Skin of body (tissue), 2 donors: ENCODE results near the gene CAPZB. TPM values are rescaled to one million over a fixed set of nuclear protein-coding genes. Genes with fewer than 3 reads are reported as not detected.

Source experiments
- DNase-seq: peaks from one replicate; lab custom pipeline; 2025; lab: John Stamatoyannopoulos, UW
- total RNA-seq: library from RNA; depleted of rRNA; stranded (reverse); fragments of >200 nt; gene quantifications from one replicate; pipeline ENCODE4 v1.2.3, GENCODE V29; 2014

The CAPZB gene
- total RNA-seq, 1 donor from 2014 or later = 61.6 TPM

DNA sequence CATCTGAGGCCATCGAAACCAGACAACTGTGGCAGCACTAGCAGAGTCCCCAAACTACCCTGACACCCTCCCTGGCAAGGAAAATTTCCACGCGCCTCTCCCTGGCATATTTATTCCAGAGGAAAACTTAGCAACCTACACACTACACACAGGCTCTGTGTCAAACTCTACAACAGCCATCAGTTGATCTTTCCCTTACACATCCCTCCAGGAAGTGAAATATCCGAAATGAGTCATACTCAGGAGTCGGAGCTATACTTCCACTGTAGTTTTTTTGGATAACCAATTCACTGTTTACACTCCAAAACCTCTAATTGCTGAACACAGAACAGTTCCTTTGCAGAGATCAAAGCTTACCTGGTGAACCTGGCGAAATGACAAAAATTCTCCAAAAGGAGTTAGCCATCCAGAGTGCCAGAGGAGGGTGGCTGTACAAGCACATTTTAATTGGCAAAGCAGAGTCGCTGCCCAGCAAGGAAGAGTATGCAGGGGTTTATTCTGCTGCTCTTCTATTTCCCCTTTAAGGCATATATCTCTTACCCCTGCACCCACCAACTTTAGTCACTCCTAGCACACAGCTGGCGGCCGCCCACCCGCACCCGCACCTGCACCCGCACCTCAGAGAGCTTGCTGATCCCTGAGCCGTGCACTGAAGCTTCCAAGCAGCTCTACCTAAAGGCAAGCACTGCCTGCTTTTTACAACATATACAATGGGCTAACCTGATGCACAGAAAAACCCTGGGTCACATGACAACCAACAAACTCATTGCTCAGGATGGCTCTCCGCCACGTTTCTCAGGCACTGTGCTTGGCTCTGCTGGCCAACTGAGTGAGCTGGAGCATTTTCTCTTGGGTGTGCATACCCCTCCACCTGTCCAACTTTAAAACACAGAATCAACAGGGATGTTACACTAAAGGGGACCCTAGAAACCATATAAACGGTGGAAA, 54.9 kb downstream of the CAPZB start:
- peak; percentile 53 for DNase-seq

DNA sequence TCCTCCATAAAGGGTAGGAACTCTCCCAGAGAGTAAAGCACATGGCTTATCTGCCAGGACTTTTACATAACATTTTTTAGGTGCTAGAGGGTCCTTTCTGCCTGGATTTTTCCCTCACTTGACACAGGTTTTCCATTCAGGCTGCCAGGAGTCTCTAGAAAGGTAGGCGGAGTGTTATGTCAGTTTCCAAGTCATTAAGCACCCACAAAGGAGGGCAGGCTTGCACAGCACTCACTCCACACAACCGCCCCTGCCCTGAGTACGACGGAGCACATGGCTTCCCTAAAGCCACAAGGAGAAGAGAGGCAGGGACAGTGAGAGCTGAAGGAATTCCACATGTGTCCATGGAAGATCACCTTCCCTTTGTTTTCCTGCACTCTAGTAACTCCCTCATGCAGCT, 55.7 kb downstream of the CAPZB start:
- DNase-seq = no peak

DNA sequence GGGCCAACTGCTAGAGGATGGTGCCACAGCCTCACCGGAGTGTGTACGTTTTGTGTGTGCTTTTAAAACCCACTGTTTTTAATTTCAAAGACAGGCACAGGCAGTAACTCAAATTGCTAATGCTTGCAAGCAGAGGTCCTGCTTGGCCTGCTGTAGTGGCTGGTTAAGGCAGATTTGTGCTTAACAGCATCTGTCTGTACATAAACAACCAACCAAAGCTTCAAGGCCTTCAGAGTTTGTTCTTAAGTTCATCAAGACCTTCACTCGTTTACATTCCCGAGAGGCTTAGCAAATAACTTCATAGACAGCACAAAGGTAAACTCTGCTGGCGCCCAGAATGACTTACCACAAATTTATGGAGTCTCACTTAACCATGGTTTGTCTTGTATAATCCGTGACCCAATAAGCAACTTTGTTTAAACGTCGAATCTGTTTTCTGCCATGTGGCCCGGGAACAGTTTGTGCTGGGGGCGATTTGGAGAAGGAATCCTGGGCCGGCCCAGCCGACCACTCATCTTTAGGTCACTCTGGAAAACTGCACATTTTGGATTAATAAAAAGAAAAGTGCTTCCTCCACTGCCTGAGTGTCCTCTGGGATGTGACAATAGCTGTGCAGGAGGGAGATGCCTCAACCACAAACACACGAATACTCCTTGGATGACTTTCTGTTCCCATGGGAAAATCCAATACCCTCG, 58.1 kb downstream of the CAPZB start:
- no peak for DNase-seq

DNA sequence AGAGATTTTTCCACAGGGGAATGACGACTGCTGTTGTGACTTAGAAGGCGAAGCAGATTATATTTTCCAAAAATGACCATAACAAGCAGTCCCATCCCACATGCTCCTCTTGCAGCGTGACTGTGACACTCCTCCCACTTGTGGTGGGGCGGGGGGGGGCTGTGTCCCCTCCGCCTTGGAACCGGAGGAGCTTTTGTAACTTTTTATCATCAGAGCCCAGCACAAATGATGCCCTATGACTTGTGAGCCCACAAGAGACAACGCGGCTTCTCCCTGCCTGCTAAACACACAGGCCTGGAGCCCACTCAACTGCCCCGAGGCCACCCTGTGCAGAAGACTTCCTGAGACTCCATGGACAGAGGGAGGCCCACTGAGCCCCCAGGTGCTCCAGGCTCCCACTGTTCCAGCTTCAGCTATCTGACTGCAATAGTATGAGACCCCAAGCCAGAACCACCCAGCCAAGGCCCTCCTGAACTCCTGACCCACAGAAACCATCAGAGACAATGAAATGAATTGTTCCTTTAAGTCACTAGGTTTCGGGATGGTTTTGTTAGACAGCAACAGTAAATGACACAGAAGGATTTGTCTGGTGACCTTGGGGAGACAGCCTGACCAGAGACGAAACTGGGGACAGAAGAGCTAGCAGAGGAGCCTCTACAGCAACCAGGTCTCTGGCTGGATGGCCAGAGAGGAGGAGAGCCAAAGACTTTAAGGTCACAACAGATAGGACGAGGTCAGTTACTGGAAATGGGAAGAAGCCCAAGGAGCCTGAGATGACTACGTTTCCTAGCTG, 58.8 kb downstream of the CAPZB start:
- DNase-seq = no peak

DNA sequence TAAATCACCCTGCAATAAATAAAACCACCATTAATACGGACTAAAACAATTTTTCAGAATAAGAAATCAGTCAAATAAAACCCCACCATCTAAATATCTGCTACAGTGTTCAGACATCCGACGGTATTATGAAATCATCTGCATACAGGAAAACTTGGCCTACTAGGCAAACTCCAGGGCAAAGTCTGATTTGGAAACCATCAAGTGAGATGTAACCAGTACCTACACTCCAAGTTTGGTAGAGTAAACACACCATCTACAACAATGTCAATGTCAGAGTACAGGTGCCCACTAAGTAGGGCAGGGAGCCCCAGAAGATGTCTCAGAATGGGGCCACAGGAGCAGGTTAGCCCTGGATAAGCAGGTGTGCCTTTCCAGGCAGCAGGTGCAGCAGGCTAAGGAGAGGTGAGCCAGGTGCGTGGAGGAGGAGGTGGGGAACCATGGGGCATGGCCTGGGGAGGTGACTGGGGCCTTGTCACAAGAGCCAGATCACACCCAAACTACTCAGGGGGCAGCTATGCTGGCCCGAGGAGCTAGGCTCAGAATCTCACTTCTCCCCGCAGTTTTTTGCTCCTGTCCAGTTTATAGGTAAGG, 59.6 kb downstream of the CAPZB start:
- DNase-seq = no peak

DNA sequence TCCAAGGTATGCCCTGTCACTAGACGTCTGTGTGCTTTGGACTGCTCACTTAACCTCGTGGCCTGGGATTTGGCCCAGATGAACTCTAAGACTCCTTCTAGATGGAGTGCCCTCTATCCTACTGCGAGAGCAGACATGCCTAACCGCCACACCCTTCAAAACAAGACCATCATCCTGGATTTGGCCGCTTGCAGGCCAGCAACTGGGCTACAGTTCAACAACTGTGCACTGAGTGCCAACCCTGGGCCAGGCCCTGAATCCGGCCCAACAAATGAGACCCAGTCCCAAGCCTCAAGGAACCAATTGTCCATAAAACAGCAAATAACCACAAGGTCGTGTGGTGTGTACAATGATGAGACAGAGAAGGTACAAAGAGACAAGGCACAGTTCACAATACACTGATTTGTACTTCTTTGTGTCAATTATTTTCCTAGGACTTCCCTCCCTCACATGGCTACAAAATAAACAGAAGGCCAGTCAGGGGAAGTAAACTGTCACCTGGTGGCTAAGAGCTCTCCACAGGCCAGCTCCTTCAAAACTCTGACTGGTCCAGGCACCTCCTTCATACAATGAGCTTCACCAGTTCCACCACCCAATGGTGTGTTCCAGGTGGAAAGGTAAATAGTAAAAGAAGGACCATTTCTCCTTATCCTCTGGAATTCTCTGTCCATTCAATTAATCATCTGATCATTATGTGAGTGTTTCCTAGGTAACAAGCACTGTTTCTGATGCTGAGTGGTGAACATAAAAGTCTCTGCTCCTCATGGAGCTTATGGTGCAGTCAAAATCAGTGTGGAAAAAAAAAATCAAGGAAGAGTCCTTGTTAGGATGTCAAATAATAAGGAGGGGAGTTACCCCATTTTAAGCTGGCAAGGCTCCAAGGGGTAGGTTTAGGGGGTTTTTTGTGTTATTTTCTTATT, 60.4 kb downstream of the CAPZB start:
- DNase-seq = no peak

DNA sequence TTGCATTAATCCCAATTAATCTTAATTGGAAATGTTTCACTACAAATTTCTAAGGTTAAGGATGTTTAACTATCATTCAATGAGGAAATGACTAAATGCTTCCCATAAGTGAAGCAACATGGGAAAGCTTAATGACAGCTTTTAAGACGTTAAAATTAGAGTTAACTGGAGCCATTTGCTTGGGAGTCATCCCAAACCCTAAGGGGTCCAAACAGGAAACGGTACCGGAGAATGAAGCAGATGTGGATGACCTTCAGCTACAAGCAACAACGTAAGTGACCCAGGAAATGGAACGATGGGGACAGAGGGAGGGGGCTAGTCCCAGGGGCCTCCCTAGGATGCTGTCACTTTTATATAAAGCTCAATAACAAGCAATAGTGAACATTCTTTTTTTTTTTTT, 62.2 kb downstream of the CAPZB start:
- DNase-seq = peak; percentile 42

DNA sequence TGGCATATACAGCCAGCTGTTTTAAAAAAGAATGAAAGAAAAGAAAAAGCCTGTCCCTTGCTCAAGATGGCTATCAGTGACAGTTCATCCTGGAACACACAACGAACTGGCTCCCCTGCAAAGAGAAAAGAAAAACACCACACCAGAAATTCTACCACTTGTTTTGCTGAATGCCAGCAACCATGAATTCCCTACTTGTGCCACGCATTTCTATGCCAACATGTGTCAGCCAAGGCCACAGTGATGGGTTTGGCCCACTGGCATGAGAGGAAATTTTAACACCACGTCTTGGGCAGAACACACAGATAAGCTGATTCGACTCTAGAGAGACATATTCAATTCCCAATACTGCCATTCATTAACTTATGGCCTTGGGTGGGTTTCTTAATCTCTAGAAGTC, 64.0 kb downstream of the CAPZB start:
- DNase-seq = no peak

DNA sequence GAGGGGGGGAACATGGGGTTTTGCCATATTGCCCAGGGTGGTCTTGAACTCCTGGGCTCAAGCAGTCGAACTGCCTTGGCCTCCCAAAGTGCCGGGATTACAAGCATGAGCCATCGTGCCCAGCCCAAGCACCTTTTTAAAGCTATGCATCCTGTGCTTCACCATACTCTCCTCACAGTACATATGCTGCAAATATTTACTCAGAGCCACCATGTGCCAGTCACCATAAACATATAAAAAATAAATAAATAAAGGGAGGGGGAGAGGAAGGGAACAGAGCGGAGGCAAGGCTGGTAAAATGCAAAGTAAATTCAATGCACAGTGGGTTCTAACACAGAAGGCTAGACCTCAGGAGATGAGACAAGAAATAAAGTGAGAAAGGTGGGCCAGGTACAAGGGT, 64.7 kb downstream of the CAPZB start:
- DNase-seq = no peak

DNA sequence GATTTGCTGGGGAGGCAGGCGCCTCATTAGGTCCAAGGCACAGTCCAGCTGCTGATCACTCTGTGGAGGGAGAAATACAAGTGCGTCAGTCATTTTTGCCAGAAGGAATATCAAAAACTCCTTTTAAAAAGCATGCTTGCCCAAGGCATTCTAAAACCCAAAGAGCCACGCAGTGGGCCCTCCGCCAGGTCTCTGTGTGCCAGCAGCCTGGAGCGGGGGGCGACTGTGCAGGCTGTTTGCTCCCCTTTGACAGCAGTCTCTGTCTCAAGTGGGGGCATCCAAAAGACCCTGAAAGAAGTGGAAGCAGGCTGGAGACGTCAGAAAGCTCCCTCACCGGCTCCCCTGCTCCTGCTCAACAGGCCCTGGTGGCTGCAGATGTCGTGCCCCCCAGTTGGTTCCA, 65.6 kb downstream of the CAPZB start:
- DNase-seq = no peak

DNA sequence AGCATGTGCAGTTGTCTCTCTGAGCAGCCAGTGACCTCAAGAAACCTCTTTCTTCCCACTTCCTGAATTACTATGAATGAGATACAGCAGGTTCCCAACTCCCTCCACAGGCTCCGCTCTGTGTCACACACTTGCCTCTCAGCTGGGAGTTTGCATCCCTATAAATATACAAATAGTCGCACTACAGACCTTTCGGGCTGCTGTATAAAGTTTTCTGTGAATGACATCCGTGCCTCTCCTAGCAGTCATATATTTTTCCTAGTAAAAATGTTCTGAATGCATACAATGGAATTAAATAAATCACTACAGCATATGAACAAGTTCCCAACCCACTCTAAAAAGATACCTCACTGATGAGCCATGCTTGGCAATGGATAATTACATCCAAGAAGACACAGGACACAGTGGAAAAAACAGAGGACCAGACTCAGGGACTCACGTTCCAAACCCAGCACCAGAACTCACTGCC, 66.8 kb downstream of the CAPZB start:
- DNase-seq = no peak

DNA sequence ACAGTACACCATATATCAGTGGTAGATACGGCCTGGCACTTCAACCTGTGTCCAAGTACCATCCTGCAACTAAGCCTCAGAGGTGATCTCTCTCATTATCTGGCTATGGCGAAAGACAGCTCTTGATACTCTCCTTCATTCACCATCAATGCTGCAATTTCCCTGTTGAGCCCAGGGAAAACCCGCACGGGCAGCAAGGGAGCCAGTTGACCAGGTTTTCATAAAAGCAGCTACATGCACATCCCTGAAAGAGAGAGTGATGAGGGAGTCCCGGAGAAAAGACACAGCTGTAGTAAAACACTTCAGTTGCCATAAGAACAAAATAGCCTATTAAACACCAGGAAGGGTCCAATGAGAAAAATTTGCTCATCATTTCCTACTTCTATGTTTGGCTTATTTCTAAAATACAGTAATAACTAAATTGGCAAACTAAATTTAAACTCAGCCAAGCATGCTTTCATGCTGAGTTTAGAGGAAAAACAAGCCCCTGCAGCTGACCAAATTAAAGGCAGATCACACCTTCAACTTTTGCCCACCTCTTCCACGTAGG, 68.3 kb downstream of the CAPZB start:
- DNase-seq = peak; percentile 60

DNA sequence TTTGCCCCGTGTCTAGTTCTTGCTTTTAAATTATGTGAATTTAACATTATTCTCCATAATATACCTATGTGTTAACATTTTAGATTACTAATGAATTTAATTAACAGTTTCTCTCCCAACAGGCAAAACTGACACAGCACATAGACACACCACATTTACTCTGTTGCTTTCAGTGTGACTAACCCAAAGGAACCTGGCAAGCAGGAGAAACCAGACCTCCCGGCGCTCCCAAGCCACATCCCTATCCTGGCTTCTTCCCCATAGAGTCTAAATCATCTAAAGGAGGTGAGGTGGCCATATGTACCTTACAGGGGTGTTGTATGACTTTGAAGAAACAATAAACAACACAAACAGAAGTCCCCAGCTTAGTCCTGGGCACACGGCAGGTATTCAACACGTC, 69.2 kb downstream of the CAPZB start:
- DNase-seq = no peak

DNA sequence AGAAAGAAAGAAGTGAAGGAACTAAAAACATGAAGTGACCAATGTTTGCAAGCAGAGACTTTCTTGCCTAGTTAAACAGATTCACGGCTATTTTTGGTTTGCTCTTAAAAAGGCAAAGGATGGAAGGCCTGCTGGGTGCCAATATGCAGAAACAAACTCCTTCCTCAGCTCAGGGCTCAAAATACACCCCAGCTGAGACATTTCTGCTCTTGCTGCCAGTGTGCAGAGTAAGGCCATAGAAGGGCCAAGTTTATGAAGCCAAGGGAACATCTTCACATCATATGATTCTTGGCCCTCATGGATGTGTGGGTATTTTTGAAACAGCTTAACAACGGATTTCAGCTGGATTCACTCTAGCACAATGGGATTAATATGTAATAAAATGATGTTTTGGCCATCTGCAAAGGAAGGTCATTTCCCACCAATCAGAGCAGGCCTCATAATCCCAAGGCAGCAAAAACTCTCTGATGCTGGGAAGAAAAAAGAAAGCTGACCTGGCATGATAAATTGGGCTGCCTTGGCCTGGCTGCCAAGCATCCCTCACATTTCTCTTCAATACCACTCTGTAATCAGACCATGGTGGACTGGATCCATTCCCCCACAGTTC, 70.7 kb downstream of the CAPZB start:
- DNase-seq = peak; percentile 71

DNA sequence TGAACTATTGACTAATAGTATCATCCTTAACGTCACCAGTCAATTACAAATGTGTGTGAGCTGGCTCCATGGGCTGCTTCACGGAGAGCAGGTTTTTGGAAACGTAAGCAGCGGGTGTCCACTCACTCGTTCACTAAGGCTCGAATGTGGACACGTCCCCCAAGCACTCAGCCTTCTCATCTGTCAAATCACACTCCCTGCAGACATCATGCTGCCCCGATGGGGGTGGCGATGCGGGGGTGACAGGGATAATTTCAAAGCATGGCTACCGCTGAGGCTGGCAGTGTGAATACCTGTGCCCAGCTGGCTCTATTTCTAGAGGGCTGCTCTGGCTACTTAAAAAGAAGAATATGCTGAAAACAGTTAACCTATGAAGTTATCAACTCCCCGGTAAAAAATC, 71.3 kb downstream of the CAPZB start:
- DNase-seq = no peak

DNA sequence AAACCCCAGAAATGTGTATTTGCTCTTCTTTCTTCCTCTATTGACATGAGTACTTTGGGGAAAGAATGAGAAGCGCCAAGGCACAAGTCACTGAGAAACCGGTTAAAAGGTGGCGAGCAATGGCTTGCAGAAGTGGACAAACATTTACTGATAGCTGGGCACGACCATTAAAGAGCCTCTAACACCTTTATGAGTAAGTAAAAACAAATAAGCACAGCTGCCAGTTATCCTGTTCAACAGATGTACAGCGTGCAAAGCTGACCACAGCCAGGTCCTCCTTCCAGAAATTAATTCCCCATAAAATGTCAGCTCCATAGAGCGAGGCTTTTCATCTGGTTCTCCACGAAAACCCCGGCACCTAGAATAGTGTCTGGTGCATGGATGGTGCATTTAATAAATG, 72.7 kb downstream of the CAPZB start:
- no peak for DNase-seq

DNA sequence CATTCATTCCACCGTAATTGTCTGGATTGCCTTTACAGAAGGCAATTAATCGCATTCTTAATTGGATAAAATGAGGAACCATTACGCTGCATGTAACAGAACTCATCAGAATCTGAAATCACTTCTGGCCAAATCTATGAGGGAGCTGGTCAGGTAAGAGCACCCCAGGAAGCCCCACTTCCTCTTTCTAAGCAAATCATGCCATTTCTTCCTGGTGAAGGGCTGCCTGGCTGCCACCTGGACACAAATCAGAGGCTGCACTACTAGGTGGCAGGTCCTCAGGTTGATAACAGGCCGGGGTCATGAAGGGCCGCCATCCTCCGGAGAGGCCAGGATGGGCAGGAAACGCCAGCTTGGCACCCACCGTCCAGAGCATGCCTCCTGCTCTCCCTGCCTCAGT, 73.7 kb downstream of the CAPZB start:
- no peak for DNase-seq

DNA sequence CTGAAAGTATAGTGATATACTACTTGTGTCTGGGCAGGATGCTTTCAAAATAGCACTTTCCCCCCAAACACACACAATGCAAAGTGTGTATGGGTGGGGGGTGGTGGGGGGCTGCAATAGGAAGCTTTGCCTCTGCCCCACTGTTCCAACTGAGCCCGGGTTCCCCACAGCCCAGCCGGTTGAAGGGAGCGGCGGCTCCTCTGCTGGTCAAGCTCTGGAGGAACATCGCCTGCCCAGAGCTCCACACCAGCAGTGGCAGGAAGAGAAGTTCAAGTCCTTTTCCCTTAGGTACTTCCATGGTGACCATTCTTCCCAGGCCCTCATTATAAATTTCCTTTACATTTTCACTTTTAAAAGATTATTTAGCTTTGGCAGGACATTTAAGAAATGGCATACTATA, 74.9 kb downstream of the CAPZB start:
- DNase-seq = no peak

DNA sequence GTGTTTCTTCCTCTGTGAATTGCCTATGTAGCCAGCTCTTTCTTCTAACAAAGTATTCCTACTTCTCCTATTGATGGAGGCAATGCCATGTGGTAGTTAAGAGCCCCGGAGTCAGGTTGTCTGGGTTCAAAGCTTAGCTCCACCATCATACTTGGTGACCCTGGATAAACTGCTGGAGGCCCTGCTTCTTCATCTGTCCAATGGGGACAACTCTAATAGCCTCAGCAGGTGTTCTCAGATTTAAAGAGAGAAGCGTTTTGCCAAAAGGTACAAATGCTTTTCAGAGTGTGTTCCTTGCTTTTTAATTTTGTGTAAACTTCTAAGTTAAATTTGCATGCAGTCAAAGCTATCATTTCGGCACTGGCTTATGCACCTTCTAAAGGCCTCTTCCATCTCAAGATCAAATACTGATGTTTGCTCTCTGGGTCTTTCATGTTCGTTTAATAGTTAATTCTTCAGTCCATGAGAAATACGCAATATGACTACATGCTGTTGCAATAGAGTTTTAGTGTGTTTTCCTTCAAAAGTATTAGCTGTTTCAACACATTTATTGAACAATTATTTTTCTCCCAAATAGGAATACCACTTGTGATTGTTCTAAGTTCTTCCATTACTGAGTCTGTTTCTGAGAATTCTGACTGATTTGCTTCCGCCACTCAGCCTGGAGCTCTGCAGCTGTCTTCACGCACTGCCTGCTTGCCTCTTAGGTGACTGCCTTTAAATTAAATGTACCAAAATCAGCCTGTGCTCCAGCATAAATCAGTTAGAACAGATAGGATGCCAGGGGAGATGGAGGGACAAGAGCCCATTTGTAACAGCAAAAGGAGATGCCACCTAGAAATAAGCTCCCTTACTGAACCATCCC, 75.6 kb downstream of the CAPZB start:
- no peak for DNase-seq
